A204.1 (cell line): ENCODE data around the gene RPL29.

Experiments used
- FAIRE-seq: peaks from 2 replicates; lab custom pipeline; 2012; peaks lifted over from hg19 to GRCh38; lab: Jason Lieb, UNC

RPL29 gene

GRCh38 chr3:51945031-51945840 lies 50.5 kb downstream of the RPL29 start:
- FAIRE-seq: no peak

GRCh38 chr3:51944451-51945021 lies 51.2 kb downstream of the RPL29 start:
- no peak for FAIRE-seq
